Ishikawa (cell line): ENCODE data around the gene RPS6KA2.

ENCODE experiments used
- CEBPB ChIP-seq: IDR thresholded peaks from 2 replicates; pipeline ENCODE4 v1.6.1; 2012
- CREB1 ChIP-seq: IDR thresholded peaks from 2 replicates; pipeline ENCODE4 v1.6.1; 2012; ENCODE audit warnings: low read depth
- EGR1 ChIP-seq: IDR thresholded peaks from 2 replicates; pipeline ENCODE4 v1.6.1; 2012
- EP300 ChIP-seq: IDR thresholded peaks from 2 replicates; pipeline ENCODE4 v1.6.1; 2012; ENCODE audit warnings: borderline replicate concordance
- NFIC ChIP-seq: IDR thresholded peaks from 2 replicates; pipeline ENCODE4 v1.6.1; 2012
- RAD21 ChIP-seq: IDR thresholded peaks from 2 replicates; pipeline ENCODE4 v1.6.1; 2012; ENCODE audit warnings: low read depth
- REST ChIP-seq: IDR thresholded peaks from 2 replicates; pipeline ENCODE4 v1.6.1; 2012; ENCODE audit warnings: low read depth, mild to moderate bottlenecking
- TAF1 ChIP-seq: IDR thresholded peaks from 2 replicates; pipeline ENCODE4 v1.6.1; 2012; ENCODE audit warnings: low read depth, mild to moderate bottlenecking
- TCF12 ChIP-seq: IDR thresholded peaks from 2 replicates; pipeline ENCODE4 v1.6.1; 2012; ENCODE audit warnings: low read depth
- TEAD4 ChIP-seq: IDR thresholded peaks from 2 replicates; pipeline ENCODE4 v1.6.1; 2012
- YY1 ChIP-seq: IDR thresholded peaks from 2 replicates; pipeline ENCODE4 v1.6.1; 2012; ENCODE audit warnings: low read depth
- ZBTB7A ChIP-seq: IDR thresholded peaks from 2 replicates; pipeline ENCODE4 v1.6.1; 2012; ENCODE audit warnings: low read depth
- TF ChIP-seq, protein P1 (sequence below): IDR thresholded peaks from 2 replicates; pipeline ENCODE4 v1.6.1; 2012
- TF ChIP-seq, protein P2 (sequence below): IDR thresholded peaks from 2 replicates; pipeline ENCODE4 v1.6.1; 2012

DNA sequence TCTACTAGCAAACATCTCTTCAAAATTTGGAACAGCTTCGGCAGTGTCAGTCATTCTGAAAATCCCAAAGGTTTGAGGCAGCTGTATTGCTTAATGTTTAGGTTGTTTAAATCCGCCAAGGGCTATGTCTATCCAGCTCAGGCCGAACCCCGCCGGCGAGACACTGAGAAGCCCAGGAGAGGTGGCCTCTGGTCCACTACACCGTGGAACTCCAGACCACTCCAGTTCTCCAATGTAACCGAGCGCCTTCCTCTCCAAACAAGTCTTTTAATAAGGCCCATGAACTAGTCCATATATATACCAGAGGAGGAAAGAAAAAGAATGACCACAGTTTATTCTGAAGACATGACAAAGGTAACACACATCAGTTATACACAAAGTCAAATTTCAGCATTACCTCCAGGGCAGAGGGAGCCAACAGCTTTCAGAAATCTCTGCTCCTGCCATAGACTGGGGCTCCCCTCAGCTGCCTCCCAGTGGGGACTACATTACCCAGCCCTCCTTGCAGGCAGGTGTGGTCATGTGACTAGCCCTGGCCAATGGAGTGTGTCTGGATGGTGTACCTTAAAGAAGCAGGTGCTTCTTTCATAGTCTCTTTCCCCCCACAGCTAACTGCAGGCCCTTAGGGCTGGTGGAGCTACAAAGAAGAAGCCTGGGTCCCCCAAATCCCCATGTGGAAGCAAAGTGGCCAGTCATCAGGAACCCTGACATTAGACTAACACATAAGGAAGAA is 40.5 kb downstream of the RPS6KA2 start, which contains the start of gene RAMACL:
- TF ChIP-seq, protein P1, sequence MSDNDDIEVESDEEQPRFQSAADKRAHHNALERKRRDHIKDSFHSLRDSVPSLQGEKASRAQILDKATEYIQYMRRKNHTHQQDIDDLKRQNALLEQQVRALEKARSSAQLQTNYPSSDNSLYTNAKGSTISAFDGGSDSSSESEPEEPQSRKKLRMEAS = 0 out of 2 replicates have a peak, but pooled peaks have one; percentile 35
- TF ChIP-seq TEAD4 = no peak
- peak; percentile 56; the same call in 1 of the 2 replicates for TF ChIP-seq YY1
- no peak for TF ChIP-seq RAD21
- TF ChIP-seq CEBPB = no peak
- TF ChIP-seq REST = no peak
- no peak for TF ChIP-seq TCF12
- TF ChIP-seq, protein P2, sequence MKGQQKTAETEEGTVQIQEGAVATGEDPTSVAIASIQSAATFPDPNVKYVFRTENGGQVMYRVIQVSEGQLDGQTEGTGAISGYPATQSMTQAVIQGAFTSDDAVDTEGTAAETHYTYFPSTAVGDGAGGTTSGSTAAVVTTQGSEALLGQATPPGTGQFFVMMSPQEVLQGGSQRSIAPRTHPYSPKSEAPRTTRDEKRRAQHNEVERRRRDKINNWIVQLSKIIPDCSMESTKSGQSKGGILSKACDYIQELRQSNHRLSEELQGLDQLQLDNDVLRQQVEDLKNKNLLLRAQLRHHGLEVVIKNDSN = peak; percentile 98
- no peak for TF ChIP-seq EP300
- no peak for TF ChIP-seq EGR1
- TF ChIP-seq TAF1 = no peak
- TF ChIP-seq NFIC = no peak
- no peak for TF ChIP-seq CREB1
- no peak for TF ChIP-seq ZBTB7A
